ACC112 (cell line): ENCODE data around the gene TIMP3.

Source experiments
- H2AFZ ChIP-seq: fragments of 200-600 bp; sonication (generic); one replicate; pipeline ENCODE4 v1.6.0; 2017; ENCODE audit warnings: antibody characterized with exemption, low read length; ENCODE audit not compliant: unreplicated experiment
- H3K27ac ChIP-seq: fragments of 200-600 bp; sonication (generic); 2 replicates; pipeline ENCODE4 v1.5.1; 2014; ENCODE audit warnings: low read depth, mild to moderate bottlenecking, antibody characterized with exemption, low read length, moderate library complexity
- H3K27me3 ChIP-seq: fragments of 200-600 bp; sonication (generic); 2 replicates; pipeline ENCODE4 v1.6.1; 2014; ENCODE audit warnings: mild to moderate bottlenecking, antibody characterized with exemption, low read length, moderate library complexity, mixed read lengths; ENCODE audit not compliant: insufficient read depth
- H3K36me3 ChIP-seq: fragments of 200-600 bp; sonication (generic); 2 replicates; pipeline ENCODE4 v1.6.1; 2016; ENCODE audit warnings: mild to moderate bottlenecking, antibody characterized with exemption, low read length, moderate library complexity, mixed read lengths; ENCODE audit not compliant: insufficient read depth
- H3K4me1 ChIP-seq: fragments of 200-600 bp; sonication (generic); one replicate; pipeline ENCODE4 v1.6.1; 2016; ENCODE audit warnings: low read length, mixed read lengths; ENCODE audit not compliant: insufficient read depth, unreplicated experiment, control insufficient read depth
- H3K4me3 ChIP-seq: fragments of 200-600 bp; sonication (generic); 2 replicates; pipeline ENCODE4 v1.5.1; 2014; ENCODE audit warnings: mild to moderate bottlenecking, low read depth, low read length
- H3K79me2 ChIP-seq: fragments of 200-600 bp; sonication (generic); one replicate; pipeline ENCODE4 v1.6.0; 2016; ENCODE audit warnings: low read length; ENCODE audit not compliant: control insufficient read depth, unreplicated experiment, insufficient read depth

TIMP3 gene

GRCh38 chr22:32820131-32821119 is 18.9 kb downstream of the TIMP3 start:
- no peaks in the 10 kb centered on the region for H3K36me3 ChIP-seq

GRCh38 chr22:32822179-32822877 is 20.8 kb downstream of the TIMP3 start:
- Histone ChIP-seq H3K4me3 (no peak overlapping the region), H2AFZ (no peak overlapping the region), H3K27ac (no peak overlapping the region), H3K4me1 (no peaks in the 10 kb centered on the region), H3K79me2 (no peaks in the 10 kb centered on the region), H3K27me3 (no peaks in the 10 kb centered on the region), H3K36me3 (no peaks in the 10 kb centered on the region)

More at GRCh38 chr22:32820131-32821119, 18.9 kb downstream of the TIMP3 start:
- Histone ChIP-seq H3K4me1 (no peaks in the 10 kb centered on the region), H3K27me3 (no peaks in the 10 kb centered on the region), H2AFZ (no peak overlapping the region), H3K27ac (no peak overlapping the region), H3K4me3 (no peak overlapping the region), H3K79me2 (no peaks in the 10 kb centered on the region)

- Histone ChIP-seq H3K36me3 (no peaks in the 10 kb centered on the region), H3K27ac (no peak overlapping the region), H2AFZ (no peak overlapping the region), H3K4me1 (no peaks in the 10 kb centered on the region), H3K27me3 (no peaks in the 10 kb centered on the region), H3K79me2 (no peaks in the 10 kb centered on the region), H3K4me3 (no peak overlapping the region)
These were observed 21.7 kb downstream of the TIMP3 start for GRCh38 chr22:32823024-32823730.

GRCh38 chr22:32824531-32825312 is 23.2 kb downstream of the TIMP3 start:
- Histone ChIP-seq H2AFZ (no peak overlapping the region), H3K27me3 (no peaks in the 10 kb centered on the region), H3K36me3 (no peaks in the 10 kb centered on the region), H3K79me2 (no peaks in the 10 kb centered on the region), H3K4me1 (no peaks in the 10 kb centered on the region), H3K4me3 (no peak overlapping the region), H3K27ac (no peak overlapping the region)

- Histone ChIP-seq H3K36me3 (no peaks in the 10 kb centered on the region), H3K27ac (no peak overlapping the region), H3K4me1 (no peaks in the 10 kb centered on the region), H3K4me3 (no peak overlapping the region), H2AFZ (no peak overlapping the region), H3K27me3 (no peaks in the 10 kb centered on the region), H3K79me2 (no peaks in the 10 kb centered on the region)
These were observed 25.0 kb downstream of the TIMP3 start for GRCh38 chr22:32826537-32826936.

DNA sequence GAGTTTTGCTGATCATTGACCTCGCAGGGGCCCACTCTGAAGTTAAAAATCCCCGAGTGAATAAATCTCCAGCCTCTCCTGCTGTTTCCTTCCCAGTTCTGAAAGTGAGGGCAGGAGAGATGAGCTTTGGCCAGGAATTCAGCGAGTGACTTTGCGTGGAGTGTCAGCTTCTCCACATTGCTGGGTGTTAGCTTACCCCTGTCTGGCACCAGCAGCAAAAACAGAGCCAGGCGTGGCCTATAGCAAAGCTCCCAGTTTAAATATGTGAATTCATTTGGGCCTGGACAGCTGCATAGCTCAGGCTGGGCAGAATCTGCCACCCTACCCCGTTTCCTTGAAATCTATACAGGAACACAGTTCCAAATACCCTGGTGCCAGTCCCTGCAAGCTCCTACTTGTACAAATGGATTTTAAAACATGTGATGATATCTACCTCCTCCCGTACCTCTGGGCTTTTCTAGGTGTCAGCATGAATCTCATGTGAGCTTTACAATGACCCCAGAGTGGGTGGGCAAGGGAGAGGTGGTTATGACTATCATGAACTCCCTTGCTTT is 25.6 kb downstream of the TIMP3 start:
- no peaks in the 10 kb centered on the region for H3K79me2 ChIP-seq
- no peak overlapping the region for H3K27ac ChIP-seq
- no peaks in the 10 kb centered on the region for H3K27me3 ChIP-seq
- H3K36me3 ChIP-seq, result no peaks in the 10 kb centered on the region
- no peak overlapping the region for H2AFZ ChIP-seq
- H3K4me3 ChIP-seq, result no peak overlapping the region
- no peaks in the 10 kb centered on the region for H3K4me1 ChIP-seq

DNA sequence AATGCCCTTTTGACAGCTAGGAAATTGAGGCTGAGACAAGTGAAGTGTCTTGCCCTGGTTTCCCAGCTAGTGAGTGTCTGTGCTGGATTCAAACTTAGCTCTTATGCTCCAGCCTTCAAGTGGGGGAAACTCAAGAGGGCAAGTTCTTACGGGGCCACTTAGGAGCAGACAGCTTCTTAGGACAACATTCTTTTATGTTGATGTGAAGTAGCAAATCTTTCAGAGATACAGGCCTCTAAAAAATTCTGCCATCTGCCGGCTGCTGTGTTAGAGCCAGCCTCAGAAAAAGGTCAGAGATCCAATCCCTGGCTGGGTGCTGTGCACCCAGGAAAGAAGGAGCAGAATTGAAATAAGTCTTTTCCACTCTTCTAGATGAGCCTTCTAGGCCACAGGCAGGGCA is 26.6 kb downstream of the TIMP3 start:
- no peak overlapping the region for H3K4me3 ChIP-seq
- no peaks in the 10 kb centered on the region for H3K36me3 ChIP-seq
- no peak overlapping the region for H2AFZ ChIP-seq
- H3K27ac ChIP-seq, result no peak overlapping the region
- no peaks in the 10 kb centered on the region for H3K79me2 ChIP-seq
- H3K4me1 ChIP-seq, result no peaks in the 10 kb centered on the region
- H3K27me3 ChIP-seq, result no peaks in the 10 kb centered on the region

DNA sequence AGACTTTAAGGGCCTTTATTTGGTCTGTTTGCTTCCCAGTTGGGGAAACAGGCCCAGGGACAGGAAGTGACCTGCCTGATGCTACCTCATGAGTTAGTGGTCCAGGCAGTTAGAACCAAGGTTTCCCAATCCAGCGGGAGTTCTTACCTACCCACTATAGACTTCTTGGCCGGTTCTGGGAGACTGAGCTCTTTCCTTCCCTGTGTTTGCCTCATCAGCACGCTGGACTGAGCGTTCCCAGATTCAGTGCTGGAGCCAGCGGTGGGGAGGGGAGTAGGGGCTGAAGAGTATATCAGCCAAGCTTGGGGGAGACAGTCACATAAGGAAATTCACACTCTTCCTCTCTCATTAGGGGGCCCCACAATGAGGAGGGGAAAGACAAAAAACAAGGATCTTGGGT is 27.1 kb downstream of the TIMP3 start:
- Histone ChIP-seq H2AFZ (no peak overlapping the region), H3K27me3 (no peaks in the 10 kb centered on the region), H3K27ac (no peak overlapping the region), H3K4me1 (no peaks in the 10 kb centered on the region), H3K4me3 (no peak overlapping the region), H3K79me2 (no peaks in the 10 kb centered on the region), H3K36me3 (no peaks in the 10 kb centered on the region)

GRCh38 chr22:32829451-32829851 is 27.9 kb downstream of the TIMP3 start:
- Histone ChIP-seq H3K4me1 (no peaks in the 10 kb centered on the region), H2AFZ (no peak overlapping the region), H3K27ac (no peak overlapping the region), H3K4me3 (no peak overlapping the region), H3K36me3 (no peaks in the 10 kb centered on the region), H3K27me3 (no peaks in the 10 kb centered on the region), H3K79me2 (no peaks in the 10 kb centered on the region)

DNA sequence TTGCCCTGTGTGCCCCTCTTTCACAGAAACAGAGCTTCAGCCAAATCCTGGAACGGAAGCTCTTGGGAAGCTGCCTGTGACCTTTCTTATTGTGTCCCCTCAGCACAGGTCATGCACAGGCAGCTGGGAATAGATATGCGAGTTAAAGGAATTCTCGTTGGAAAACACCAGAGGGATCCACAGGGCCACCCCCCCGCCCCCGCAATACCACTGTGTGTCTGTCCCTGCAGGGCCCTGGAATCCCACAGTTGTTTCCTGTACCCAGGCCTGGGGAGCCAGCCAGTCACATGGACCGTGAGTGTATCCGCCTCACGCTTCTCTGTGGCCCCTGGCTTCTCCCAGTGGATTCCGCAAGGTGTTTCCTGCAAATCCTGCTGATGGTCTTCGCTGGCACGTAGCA is 29.0 kb downstream of the TIMP3 start:
- no peaks in the 10 kb centered on the region for H3K4me1 ChIP-seq
- no peaks in the 10 kb centered on the region for H3K36me3 ChIP-seq
- H3K4me3 ChIP-seq, result no peak overlapping the region
- H2AFZ ChIP-seq, result no peak overlapping the region
- H3K27ac ChIP-seq, result no peak overlapping the region
- no peaks in the 10 kb centered on the region for H3K27me3 ChIP-seq
- no peaks in the 10 kb centered on the region for H3K79me2 ChIP-seq
